ENCODE data around the gene DYDC2. TPM values are rescaled to one million over a fixed set of nuclear protein-coding genes. Genes with fewer than 3 reads are reported as not detected.

Gene DYDC2
- total RNA-seq, 1 experiment from 2014 or later, result 1.9 TPM

- TF ChIP-seq TEAD4 (CRISPR knock-in tag; IDR thresholded peaks at IDR 0.05), result no peak
- no peak for TF ChIP-seq NR3C1 (CRISPR knock-in tag; conservative IDR thresholded peaks at IDR 0.05; ENCODE audit: low read depth)
- no peak for TF ChIP-seq RELA (CRISPR knock-in tag; IDR thresholded peaks at IDR 0.05; ENCODE audit: borderline replicate concordance)
- TF ChIP-seq NR1H2 (CRISPR knock-in tag; IDR thresholded peaks at IDR 0.05), result no peak
- TF ChIP-seq GRHL2 (CRISPR knock-in tag; IDR thresholded peaks at IDR 0.05; ENCODE audit: insufficient replicate concordance, severe bottlenecking), result no peak
- TF ChIP-seq NFYB (CRISPR knock-in tag; conservative IDR thresholded peaks at IDR 0.05; ENCODE audit: low read depth), result no peak
- no peak for TF ChIP-seq E2F5 (CRISPR knock-in tag; IDR thresholded peaks at IDR 0.05)
- no peak for TF ChIP-seq MXD4 (CRISPR knock-in tag; IDR thresholded peaks at IDR 0.05; ENCODE audit: borderline replicate concordance)
- no peak for TF ChIP-seq TP53 (CRISPR knock-in tag; IDR thresholded peaks at IDR 0.05)
- no peak for TF ChIP-seq GTF2I (CRISPR knock-in tag; conservative IDR thresholded peaks at IDR 0.05)
- TF ChIP-seq ZNF263 (CRISPR knock-in tag; IDR thresholded peaks at IDR 0.05; ENCODE audit: low read depth), result no peak
- TF ChIP-seq ZNF396 (CRISPR knock-in tag; IDR thresholded peaks at IDR 0.05; ENCODE audit: borderline replicate concordance), result no peak
- TF ChIP-seq PREB (CRISPR knock-in tag; IDR thresholded peaks at IDR 0.05; ENCODE audit: borderline replicate concordance), result no peak
- no peak for TF ChIP-seq FOXP4 (CRISPR knock-in tag; IDR thresholded peaks at IDR 0.05)
- no peak for TF ChIP-seq ZNF512 (CRISPR knock-in tag; IDR thresholded peaks at IDR 0.05; ENCODE audit: borderline replicate concordance)
- no peak for TF ChIP-seq RORB (CRISPR knock-in tag; IDR thresholded peaks at IDR 0.05)
- no peak for TF ChIP-seq HMGXB4 (CRISPR knock-in tag; IDR thresholded peaks at IDR 0.05)
- no peak for TF ChIP-seq PRDM15 (CRISPR knock-in tag; IDR thresholded peaks at IDR 0.05)
- TF ChIP-seq MAX (CRISPR knock-in tag; IDR thresholded peaks at IDR 0.05), result no peak
- Mint-ChIP-seq H3K27me3 (ENCODE audit: low read depth) (peaks cover 4% of the 10 kb centered on the region; the same call in 1 of the 2 replicates), H3K9me3 (peaks cover 7% of the 10 kb centered on the region), H3K36me3 (no peaks in the 10 kb centered on the region), H3K4me1 (no peaks in the 10 kb centered on the region), H3K4me3 (no peak overlapping the region), H3K27ac (no peak overlapping the region)
- DNase-seq (ENCODE audit: low spot score), result no peak
- ATAC-seq, result no peak
- POLR2A ChIA-PET, result interaction anchor here (0.7 kb wide), 2 partner anchors 90 to 281 kb away, joined by 4 read pairs; partner anchors contain the start of gene PRXL2A
- CTCF ChIA-PET, result no interaction called here
Observed at GRCh38 chr10:80318742-80319141, 37.8 kb upstream of the DYDC2 start.
